NCI-H2227 treated with DMSO at 0.1 percent for 48 hours (cell line): ENCODE measurements around the gene ZDHHC19.
A peak's percentile ranks its signal among the peaks of the same experiment; 100 is the strongest.
"Not testable (repeated sequence)": the region's sequence is repeated elsewhere in the genome, so short reads cannot be mapped to it uniquely, and the experiment has no call there.

ENCODE experiments used
- DNase-seq: peaks from one replicate; lab custom pipeline; 2025; lab: John Stamatoyannopoulos, UW

ZDHHC19 gene

GRCh38 chr3:196203846-196204245 is 7.4 kb downstream of the ZDHHC19 start:
- DNase-seq: no peak

GRCh38 chr3:196202516-196202970 is 8.7 kb downstream of the ZDHHC19 start:
- DNase-seq: peak; percentile 48

GRCh38 chr3:196198771-196199753 is 12.1 kb downstream of the ZDHHC19 start:
- DNase-seq: no peak

- no peak for DNase-seq
Observed at GRCh38 chr3:196198081-196198675, 13.0 kb downstream of the ZDHHC19 start.

- DNase-seq: no peak
Observed at GRCh38 chr3:196197524-196197923, 13.7 kb downstream of the ZDHHC19 start.

- no peak for DNase-seq
Observed at GRCh38 chr3:196195664-196196265, 15.4 kb downstream of the ZDHHC19 start.

- DNase-seq: no peak
Observed at GRCh38 chr3:196194542-196194915, 16.7 kb downstream of the ZDHHC19 start.

GRCh38 chr3:196193736-196194541 is 17.3 kb downstream of the ZDHHC19 start:
- no peak for DNase-seq

GRCh38 chr3:196193133-196193735 is 18.0 kb downstream of the ZDHHC19 start:
- no peak for DNase-seq

GRCh38 chr3:196192524-196193051 is 18.6 kb downstream of the ZDHHC19 start:
- DNase-seq: no peak

- no peak for DNase-seq
Observed at GRCh38 chr3:196192036-196192523, 19.1 kb downstream of the ZDHHC19 start.

GRCh38 chr3:196189566-196190347 is 21.4 kb downstream of the ZDHHC19 start:
- no peak for DNase-seq

GRCh38 chr3:196186651-196187573 is 24.3 kb downstream of the ZDHHC19 start:
- peak; percentile 66 for DNase-seq

GRCh38 chr3:196184881-196185280 is 26.3 kb downstream of the ZDHHC19 start:
- no peak for DNase-seq

GRCh38 chr3:196184169-196184432 is 27.1 kb downstream of the ZDHHC19 start:
- not testable (repeated sequence) for DNase-seq

- no peak for DNase-seq
Observed at GRCh38 chr3:196181127-196181546, 30.1 kb downstream of the ZDHHC19 start.

- DNase-seq: no peak
Observed at GRCh38 chr3:196180346-196180745, 30.9 kb downstream of the ZDHHC19 start.

- peak; percentile 84 for DNase-seq
Observed at GRCh38 chr3:196179380-196180308, 31.6 kb downstream of the ZDHHC19 start.
